Renal pelvis (tissue), 4 donors: ENCODE measurements around the gene NUDT4. TPM values are rescaled to one million over a fixed set of nuclear protein-coding genes. Genes with fewer than 3 reads are reported as not detected.
"Not testable (repeated sequence)": the region's sequence is repeated elsewhere in the genome, so short reads cannot be mapped to it uniquely, and the experiment has no call there.

ENCODE experiments used
- DNase-seq: peaks from one replicate; pipeline ENCODE4 v3.0.0-alpha.2; 2013
- polyA plus RNA-seq, 3 donors: library from polyadenylated mRNA; unstranded; fragments of 120-200 nt; gene quantifications; one replicate each; pipeline ENCODE4 v1.2.1, GENCODE V29; 2013; ENCODE audit not compliant: insufficient read length in 3 of 3

NUDT4 gene
- polyA plus RNA-seq, 3 donors: 103 to 112 (median 107) TPM

DNA sequence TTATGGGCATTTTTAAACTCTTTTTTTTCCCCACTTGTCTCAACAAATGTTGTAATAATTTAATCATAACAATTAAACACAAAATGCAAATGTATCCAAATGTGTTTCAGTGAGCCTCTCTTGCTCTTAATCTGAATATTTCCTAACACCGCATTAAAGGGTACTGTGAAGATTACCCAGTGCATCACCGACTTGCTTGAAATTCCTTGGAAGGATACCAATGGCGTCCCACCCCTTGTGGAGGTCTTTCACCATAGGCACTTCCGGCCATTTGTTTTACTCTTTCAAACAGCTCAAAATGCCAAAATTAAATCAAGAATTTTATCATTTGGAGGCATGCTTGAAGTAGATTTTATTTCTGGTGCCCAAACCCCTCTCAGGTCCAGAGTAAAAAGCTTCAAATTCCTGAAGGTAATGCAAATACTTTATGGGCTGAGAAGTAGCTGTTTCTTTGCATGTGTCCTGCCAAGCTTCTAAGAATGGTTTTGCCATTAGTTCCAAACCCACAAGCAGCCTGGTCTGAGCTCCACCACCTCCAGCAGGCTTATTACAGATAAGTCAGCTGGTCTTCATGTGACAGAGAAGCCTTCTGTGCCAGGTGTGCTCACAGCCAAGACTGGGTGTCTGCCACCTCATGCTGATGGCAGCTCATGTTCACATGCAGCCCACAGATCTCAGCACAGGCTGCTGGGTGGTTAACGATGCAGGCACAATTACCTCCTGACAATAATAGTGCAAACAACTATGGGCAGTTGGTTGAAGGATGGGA is 16.4 kb upstream of the NUDT4 start:
- no peak for DNase-seq

DNA sequence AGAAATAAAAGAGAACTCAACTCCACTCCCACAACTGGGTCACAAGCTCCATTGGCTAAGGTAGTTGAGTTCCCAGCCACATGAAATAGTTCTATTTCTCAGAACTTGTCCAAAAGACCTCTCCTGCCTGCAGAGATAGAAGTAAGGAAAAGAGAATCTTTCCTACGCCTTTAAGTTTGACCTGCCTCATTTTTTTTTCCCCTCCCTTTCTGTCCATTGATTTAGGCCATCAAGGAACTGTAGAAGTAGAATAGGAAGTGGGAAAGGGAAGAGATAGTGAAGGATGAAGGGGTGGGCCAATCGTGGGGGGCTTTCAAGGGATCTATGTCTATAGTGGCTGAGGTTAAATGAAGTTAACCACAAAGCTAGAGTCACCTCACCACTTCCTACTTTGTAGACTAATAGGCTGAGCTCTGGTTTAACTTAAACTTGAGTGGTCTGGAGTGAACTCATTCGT is 13.9 kb upstream of the NUDT4 start:
- no peak for DNase-seq

DNA sequence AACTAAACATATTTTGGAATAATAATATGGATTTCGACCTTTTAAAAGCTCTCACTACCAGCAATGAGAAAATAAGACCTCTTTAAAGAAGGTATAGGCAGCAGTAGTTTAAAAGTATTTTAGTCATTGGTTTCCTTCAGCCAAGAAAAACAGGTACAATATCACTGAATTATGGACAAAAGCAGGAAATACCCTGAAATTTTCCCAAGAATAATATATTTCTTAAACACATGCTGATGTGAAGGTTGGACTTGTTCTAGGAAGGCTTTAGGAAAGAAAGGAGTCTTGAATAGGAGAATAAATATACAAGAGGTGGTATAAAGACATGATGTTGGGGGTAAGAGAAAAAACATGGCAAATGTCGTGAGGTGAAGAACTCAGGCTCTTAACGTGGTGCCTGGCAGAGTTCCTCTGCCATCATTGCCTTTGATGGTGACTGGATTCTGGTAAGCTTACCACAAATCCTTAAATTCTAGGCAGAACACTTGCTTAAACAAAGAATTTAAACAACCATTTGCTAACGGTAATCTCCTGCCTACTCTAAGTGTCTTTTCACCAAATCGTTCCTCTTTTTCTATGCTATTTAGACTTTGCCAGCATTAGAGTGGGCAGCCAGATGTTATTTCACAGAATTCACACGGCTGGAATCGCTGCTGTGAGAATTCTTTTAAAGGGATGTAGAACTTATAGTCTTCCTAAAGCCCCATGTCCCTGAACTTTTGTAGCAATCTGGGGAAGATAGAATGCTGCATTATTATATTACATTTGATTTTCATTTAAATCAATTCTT is 11.9 kb upstream of the NUDT4 start:
- no peak for DNase-seq

DNA sequence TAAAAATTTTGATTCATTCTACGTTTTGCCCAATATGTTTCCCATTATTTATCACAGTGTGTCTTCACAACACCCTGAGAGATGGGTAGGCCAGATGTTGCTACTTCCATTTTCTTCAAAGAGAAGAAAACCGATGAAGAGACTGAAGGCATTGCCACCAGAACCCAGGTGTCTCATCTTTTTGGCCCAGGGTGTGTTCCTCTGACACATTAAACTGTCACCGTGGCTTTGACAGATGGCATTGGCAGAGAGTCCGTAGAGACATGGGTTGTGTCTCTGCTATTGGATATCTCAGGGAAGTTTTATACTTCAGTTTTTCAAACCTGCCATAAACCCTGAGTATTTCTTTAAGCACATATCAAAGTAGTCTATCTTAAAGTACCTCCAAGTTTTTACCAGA is 11.3 kb upstream of the NUDT4 start:
- DNase-seq: no peak

DNA sequence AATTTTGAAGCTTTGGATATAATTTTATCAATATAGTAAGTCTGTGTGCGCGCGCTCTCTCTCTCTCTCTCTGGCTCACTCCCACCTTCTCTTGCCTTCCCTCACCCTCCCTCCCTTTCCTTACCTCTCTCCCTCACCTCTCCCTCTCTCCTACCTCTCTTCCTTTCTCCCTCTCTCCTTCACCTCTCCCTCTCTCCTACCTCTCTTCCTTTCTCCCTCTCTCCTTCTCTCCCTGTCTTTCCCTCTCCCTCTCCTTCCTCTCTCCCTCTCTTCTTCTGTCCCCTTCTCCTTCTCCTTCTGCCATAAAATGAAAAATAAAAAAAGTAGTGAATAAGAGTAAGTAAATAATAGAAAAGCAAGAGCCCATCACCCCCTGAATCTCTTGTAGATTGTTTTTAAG is 9.0 kb upstream of the NUDT4 start:
- DNase-seq: no peak

DNA sequence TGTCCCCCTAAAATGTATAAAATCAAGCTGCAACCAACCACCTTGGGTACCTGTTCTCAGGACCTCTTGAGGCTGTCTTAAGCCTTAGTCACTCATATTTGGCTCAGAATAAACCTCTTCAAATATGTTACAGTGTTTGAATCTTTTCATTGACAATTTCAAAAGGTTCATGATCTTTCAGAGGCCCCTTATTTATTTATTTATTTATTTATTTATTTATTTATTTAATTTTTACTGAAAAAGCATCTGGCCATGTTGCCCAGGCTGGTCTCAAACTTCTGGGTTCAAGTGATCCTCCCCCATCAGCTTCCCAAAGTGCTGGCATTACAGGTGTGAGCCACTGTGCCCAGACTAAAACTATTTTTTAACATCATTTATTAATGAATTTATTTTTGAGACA is 8.2 kb upstream of the NUDT4 start:
- DNase-seq: no peak

DNA sequence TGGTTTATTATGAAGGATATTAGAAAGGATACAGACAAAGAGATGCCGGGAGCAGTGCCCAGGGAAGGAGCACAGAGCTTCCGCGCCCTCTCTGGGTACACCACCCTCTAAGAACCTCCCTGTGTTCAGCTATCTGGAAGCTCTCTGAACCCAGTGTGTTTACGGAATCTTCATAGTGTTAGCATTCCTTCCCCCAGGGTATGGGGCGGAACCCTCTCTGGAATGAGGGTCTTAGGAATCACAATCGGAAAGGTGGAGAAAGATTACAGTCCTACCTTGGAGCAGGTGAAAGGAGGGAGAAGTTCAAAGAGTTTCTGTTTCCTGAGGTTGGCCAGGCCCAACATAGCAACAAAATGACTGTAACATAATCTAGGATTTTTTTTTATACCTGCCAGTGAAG is 6.8 kb upstream of the NUDT4 start:
- DNase-seq: no peak

DNA sequence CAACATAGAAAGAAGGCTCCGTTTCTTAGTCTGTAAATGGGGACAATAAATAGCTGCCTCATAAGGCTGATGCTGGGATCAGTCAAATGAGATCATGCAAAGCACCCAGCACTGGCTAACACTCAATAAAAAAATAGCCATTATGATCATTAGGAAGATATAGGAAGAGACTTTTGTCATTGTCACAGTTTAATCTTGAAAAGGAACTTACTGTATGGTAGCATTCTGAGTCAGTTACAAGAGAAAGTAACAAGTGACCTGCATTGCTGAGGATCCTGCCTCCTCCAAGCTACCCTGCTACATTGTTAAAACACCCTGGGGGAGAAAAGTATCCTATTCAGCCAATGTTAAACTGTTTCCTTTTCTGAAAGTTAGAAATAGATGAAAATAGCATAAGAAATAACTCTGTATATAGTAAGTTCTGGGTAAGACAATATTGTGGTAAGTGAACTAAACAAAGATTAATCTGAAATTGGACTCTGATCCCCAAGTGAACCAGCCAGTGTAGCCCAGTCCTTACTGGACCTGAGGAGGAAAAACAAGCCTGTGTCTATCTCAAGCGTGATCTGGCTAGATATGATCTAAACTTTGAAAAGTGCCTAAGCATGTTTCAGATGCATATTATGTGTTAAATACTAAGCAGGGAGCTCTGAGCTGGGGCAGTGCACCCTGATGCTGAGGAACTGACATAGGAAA is 3.6 kb upstream of the NUDT4 start:
- no peak for DNase-seq

DNA sequence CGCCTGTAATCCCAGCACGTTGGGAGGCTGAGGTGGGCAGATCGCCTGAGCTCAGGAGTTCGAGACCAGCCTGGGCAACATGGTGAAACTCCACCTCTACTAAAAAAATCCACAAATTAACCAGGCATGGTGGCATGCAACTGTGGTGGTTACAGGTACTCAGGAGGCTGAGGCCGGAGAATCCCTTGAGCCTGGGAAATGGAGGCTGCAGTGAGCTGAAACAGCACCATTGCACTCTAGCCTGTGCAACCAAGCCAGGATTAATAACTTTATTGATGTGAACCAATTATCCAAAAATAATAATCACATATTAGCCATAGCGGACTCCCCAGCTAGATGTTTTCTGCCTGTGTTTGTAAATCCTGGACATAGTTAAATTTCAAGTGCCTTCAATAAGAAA is 1.8 kb upstream of the NUDT4 start:
- DNase-seq: no peak

DNA sequence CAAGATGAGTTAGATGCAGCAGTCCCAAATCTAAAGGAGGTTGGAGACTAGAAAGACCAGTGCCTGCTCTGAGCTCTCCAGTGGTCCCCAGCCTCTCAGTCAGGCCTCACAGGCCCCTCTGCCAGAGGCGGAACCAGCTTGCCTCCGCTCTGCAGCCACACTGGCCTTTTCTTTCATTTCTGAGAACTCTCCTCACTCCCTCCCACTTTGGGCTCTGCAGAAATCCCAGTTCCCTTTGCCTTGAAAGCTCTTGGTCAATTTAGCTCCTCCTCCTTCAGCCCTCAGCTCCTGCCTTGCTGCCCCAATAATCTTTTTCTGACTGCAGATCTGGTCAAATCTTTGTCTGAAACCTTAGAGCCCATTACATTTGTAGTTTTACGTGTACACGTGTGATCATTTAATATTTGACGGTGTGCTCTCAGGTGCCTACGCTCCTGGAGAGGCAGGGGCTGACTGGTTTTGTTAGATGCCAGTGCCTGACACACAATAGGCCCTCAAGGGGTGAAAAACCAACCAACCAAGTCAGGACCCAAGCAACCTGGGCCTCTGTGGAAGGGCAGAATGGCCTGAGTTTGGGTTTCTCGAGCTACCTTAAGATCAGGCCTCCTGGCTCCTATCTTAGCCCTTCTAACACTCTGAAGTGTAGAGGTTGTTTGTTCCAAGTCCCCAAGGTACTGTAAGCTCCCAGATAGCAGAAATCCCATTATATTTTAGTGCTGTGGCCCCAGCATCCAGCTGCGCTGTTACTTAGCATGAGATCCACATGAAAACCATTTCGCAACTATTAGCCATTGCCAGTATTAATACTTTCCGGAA is 1.1 kb upstream of the NUDT4 start:
- DNase-seq: no peak

DNA sequence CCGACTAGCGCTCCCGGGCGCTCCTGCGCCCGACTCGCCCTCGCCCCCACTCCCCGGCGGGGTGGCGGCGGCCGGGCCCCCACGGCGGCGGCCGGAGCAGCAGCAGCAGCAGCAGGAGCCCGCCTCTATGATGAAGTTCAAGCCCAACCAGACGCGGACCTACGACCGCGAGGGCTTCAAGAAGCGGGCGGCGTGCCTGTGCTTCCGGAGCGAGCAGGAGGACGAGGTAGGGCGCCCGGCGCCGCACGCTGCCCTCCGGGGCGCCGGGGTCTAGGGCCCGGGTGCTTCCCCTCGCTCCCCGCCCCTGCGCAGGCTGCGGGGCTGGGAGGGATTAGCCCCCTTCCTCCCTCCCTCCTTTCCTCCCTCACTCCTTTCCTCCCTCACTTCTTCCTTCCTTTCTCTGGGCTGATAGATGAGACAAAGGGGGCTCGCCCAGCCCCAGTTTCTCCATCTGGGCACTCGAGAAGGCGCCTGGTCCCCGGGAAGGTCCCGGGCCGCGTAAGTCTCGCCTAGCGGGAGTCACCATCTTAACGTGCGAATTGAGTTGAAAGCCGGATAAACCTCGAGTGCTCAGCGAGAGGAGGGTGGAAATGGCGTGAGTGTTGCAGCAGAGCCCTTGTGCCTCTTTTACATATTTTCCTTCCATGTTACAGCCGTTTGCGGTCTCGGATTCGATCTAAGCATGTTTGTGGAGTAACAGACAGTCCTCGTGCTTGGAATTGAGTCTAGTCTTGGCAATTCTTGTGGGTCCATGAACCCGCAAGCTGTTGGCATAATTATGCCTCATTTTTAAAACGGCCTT is 672 bp downstream of the NUDT4 start:
- peak; percentile 57 for DNase-seq

DNA sequence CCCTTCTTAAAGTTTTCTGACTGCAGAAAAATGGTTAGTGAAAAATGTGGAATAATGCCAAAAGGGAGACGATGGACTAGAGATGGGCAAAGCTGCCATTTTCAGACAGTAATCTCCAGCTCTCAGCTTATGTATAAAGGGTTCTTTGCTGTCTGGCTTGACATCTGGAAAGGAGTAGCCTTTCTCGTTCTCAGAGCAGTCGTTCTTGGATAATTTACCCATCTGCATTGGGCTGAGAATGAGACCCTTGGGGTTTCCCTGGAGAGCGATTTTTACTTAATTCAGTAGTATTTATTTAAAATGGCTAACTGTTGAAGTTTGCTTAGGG is 1.2 kb downstream of the NUDT4 start:
- peak; percentile 33 for DNase-seq

DNA sequence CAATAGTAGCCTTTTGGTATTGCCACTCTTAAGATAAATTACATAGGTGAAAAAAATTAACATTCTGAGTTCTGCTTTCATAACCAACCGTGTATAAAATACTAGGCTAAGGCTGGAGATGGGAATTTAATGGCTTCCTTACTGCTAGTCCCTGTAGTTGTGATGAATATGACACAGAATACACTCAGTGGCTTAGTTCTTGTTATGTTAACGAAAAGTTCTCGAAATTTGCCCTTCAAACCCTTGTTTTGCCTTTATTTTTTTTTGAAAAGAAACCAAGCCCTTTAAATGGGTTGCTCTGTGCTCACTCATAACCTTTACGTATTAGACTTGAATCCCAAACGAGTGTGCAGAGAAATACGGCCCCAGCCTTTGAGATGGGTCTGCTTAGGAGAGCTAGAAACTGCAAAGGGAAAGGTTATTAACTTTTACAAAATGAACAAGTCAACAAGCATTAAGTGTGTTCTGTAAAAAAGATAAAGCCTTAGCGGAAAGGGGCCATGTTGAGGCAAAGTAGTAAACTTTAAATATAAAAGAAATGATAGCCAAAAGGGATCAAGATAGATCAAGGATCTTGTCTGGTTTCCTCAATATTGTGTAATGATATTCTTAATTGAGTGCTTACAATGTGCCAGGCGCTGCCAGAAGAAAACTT is 1.7 kb downstream of the NUDT4 start:
- DNase-seq: no peak

DNA sequence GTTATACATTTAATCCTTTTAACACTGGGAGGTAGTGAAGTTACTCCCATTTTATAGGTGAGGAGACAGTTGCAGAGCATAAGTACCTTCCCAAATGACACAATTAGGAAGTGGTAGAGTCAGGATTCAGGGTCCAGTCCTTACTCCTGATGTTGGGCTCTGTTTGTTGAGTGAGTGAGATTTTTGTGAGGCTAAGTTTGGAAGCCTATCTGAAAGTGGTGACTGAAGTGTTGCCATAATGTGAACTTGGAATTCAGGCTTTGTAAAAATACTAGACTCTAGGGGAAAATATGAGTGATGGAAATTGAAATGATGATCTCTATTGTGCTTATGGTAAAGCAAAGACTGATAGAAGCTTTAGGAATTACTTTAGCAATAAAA is 2.2 kb downstream of the NUDT4 start:
- DNase-seq: no peak

DNA sequence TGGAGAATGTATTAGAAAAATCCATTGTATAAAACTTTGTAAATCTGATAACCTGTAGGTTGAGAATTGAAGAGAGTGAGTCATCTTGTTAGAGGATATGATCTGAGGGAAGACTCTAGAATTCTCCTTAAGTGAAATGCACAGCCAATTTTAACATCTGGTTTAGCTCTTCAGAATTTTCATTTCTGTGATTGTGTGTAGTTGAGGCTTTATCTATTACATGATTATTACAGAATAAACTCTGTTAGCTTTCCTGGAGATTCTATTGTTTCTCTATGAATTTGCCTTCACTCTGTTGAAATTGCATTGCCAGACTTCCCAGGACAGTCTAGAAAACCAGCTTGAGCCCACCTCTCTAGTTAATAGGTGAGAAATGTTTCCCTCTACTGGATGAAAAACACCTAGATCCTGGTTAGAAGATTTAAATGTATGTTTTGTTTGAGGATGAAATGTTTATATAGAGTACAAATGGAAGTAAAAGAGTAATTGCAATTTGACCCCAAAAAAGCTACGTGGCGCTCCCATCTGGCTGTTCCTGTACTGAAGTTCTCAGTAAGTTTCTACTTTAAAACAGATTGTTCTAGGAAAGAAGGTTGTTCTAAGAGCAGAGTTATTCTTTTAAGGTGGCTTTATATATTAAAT is 2.9 kb downstream of the NUDT4 start:
- DNase-seq: peak; percentile 48

DNA sequence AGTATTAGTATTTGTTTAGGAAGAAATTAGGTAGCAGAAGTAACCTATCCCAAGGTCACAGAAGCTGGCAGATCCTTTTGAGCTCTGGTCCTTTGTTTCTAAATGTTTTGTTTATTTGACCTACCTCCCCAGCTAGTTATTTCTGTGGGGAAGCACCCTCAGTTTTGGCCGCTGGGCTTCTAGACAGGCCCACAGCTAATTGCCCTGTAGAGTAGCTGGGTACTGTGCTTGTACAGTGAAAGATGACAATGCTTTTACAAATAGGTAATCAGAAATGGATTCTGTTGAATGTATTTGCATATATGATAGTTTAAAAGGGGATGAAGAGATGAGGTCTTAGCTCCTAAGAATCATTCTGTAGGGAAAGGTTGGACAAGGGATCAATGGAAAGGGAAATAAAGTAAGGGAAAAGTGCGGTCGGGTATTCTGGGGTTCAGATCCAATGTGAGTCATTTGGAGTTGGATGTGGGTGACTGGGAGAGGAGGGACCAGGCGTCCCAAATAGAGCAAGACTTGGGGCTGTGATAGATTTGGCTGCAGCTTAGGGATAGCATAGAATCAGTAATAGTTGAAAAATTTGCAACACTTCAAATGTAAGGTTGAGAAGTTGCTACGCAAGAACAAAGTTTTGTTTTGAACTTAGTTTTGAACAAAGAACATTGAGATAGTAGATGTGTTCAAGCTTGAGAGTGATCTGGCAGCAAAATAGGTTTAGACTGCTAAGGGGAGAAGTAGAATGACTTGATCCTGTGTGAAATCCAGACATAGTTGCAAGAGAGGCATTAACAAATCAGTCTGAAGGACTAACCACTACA is 3.6 kb downstream of the NUDT4 start:
- no peak for DNase-seq

DNA sequence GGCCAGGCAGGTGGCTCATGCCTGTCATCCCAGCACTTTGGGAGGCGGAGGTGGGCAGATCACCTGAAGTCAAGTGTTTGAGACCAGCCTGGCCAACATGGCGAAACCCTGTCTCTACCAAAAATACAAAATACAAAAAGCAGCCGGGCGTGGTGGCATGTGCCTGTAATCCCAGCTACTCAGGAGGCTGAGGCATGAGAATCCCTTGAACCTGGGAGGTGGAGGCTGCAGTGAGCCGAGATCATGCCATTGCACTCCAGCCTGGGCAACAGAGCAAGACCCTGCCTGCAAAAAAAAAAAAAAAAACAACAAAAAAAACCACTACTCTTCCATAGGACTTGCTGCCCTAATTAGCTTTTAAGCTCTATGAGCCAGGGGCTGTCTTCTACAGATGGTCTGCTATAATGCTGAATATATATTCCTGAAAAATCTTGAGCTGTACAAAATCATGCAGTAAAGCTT is 4.3 kb downstream of the NUDT4 start:
- not testable (repeated sequence) for DNase-seq

DNA sequence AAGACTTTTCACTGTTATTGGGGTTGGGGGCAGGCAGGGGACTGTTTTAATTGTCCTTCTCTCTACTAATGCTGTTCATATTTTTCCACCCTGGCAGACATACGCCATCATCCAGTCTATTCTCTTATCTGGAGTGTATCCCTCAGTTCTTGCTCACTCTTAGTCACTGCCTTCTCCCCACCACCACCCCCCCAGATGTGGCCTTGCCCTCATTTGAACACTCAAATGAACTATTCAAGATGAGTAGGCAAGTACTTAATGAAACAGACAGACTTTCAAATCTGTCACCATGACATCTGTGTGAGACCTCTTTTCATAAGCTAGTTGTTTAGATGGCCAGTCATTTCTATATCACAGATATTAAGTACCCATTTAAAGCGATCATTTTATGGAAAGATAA is 10.1 kb downstream of the NUDT4 start:
- no peak for DNase-seq

DNA sequence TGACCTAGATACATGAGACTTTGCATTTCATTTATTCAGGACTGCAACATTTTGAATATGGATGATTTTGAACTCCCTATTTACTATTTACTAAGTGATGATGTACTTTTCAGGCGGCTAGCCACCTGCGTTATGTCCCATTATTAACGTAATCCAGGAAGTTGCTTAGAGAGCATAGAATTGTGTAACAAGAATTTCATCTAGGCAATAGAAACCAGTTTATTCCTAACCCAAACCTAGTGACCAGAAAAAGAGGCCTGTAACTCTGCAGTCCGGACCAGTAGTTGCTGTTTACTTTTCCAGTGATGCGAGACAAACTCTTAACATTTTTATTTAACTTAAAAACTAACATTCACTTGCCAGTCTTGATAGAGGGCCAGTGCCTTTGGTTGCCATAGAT is 12.3 kb downstream of the NUDT4 start:
- DNase-seq: no peak
